Left ventricle myocardium inferior (tissue), 1 donor: ENCODE measurements around the gene ST6GALNAC2. TPM values are rescaled to one million over a fixed set of nuclear protein-coding genes. Genes with fewer than 3 reads are reported as not detected.

Experiments
- DNase-seq: peaks from one replicate; pipeline ENCODE4 v3.0.0-alpha.2; 2020
- H3K27ac ChIP-seq: fragments of 200-600 bp; replicated peaks from 2 replicates; pipeline ENCODE4 v1.8.0; 2021
- H3K27me3 ChIP-seq: fragments of 200-600 bp; 2 replicates; pipeline ENCODE4 v1.8.0; 2021; ENCODE audit warnings: low read depth
- H3K36me3 ChIP-seq: fragments of 200-600 bp; 2 replicates; pipeline ENCODE4 v1.8.0; 2021
- H3K4me1 ChIP-seq: fragments of 200-600 bp; 2 replicates; pipeline ENCODE4 v1.8.0; 2021
- H3K4me3 ChIP-seq: fragments of 200-600 bp; 2 replicates; pipeline ENCODE4 v1.8.0; 2021; ENCODE audit warnings: mild to moderate bottlenecking, moderate library complexity
- H3K9me3 ChIP-seq: fragments of 200-600 bp; replicated peaks from 2 replicates; pipeline ENCODE4 v1.8.0; 2021
- intact Hi-C: fragments of 100-400 bp; cut with micrococcal nuclease; formaldehyde crosslinking; loops from one replicate; pipeline ENCODE4 v1.11.0; 2022
- total RNA-seq: library from RNA; stranded (reverse); fragmentation: NEBNext Ultra II Directional; extraction: Animal tissue kit (Norgen Biotek cat#: 25700); gene quantifications from one replicate; pipeline ENCODE4 v1.2.1, GENCODE V29; 2021
- TF ChIP-seq, protein P1 (sequence below): fragments of 200-600 bp; IDR thresholded peaks from 2 replicates; pipeline ENCODE4 v1.8.0; 2021; ENCODE audit warnings: antibody characterized with exemption, mild to moderate bottlenecking, borderline replicate concordance
- donor health status: DM: no; HTN: yes; CAD: no; lungs with severe emphysema.

ST6GALNAC2 gene
- total RNA-seq, 1 donor from 2014 or later = 4.3 TPM

DNA sequence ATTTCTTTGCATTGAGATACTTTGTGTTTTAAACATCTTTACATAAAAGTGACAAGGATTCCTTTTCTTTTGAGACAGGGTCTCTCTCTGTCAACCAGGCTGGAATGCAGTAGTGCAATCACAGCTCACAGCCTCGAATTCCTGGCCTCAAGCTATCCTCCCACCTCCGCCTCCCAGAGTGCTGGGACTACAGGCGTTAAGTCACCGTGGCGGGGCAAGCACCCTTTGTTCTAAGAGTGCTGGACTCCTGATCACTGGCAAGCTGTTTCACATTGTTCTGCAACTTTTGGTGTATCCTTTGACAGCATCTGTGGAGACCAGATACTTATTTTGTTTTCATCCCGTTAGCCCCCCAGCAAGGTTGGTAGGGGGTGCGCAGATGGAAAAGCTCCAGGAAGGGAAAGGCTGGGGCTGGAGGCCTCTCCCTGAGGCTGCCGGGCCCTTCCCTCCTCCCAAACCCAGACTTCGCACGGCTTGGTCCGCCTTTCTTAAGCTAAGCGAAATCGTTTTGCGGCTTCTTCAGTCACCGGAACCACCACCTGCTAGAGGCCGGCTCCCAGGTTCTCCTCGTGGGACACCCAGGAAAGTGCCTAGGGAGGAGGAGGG, 1.1 kb downstream of the ST6GALNAC2 start:
- H3K27ac ChIP-seq = peak overlapping the region; percentile 68
- peak overlapping the region; percentile 82 for H3K4me3 ChIP-seq
- intact Hi-C loops = no loop called here
- peaks cover 32% of the 10 kb centered on the region for H3K27me3 ChIP-seq
- no peaks in the 10 kb centered on the region for H3K36me3 ChIP-seq
- no peak for DNase-seq
- H3K4me1 ChIP-seq = peaks cover 29% of the 10 kb centered on the region
- TF ChIP-seq, protein P1, sequence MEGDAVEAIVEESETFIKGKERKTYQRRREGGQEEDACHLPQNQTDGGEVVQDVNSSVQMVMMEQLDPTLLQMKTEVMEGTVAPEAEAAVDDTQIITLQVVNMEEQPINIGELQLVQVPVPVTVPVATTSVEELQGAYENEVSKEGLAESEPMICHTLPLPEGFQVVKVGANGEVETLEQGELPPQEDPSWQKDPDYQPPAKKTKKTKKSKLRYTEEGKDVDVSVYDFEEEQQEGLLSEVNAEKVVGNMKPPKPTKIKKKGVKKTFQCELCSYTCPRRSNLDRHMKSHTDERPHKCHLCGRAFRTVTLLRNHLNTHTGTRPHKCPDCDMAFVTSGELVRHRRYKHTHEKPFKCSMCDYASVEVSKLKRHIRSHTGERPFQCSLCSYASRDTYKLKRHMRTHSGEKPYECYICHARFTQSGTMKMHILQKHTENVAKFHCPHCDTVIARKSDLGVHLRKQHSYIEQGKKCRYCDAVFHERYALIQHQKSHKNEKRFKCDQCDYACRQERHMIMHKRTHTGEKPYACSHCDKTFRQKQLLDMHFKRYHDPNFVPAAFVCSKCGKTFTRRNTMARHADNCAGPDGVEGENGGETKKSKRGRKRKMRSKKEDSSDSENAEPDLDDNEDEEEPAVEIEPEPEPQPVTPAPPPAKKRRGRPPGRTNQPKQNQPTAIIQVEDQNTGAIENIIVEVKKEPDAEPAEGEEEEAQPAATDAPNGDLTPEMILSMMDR = no peak
- H3K9me3 ChIP-seq = no peaks in the 10 kb centered on the region

DNA sequence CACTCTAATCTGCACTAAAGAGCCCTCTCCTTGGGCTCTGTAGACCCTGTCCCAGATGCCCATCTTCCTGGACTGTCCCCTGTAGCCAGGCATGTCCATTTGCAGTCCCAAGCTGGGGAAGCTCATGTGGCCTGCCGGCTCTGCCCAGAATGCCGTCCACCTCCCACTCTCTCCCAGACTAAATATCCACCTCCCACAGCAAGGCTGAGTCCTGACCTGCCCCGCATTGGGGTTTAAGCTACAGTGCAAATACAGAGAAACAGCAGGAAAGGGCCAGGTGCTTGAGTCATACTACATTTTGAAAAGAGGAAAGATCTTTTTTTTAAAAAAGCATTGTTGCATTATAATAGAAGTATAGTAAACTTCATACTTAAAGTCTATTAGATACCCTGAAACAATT, 3.0 kb downstream of the ST6GALNAC2 start:
- no peaks in the 10 kb centered on the region for H3K36me3 ChIP-seq
- peaks cover 29% of the 10 kb centered on the region for H3K4me1 ChIP-seq
- TF ChIP-seq, protein P1 = no peak
- peaks cover 19% of the 10 kb centered on the region for H3K27me3 ChIP-seq
- intact Hi-C loops = no loop called here
- DNase-seq = no peak
- no peak overlapping the region for H3K27ac ChIP-seq
- no peak overlapping the region for H3K4me3 ChIP-seq
- no peaks in the 10 kb centered on the region for H3K9me3 ChIP-seq

DNA sequence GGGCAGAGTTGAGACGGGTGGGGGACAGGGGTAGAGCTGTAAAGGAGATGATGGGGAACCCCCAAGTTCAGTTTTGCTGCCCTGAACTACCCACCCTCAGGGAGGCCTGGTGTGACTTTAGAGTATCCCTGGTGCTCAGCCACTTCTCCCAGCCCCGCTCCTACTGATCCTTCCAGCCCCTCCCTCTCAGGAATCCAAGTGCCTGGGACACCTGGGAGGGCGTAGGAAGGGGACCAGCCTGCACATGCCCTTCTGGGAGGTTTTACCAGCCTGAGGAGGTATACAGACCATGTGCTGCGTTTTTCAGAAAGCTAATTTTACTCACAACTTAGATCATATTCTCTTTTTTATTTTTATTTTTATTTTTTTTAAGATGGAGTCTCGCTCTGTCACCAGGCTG, 4.1 kb downstream of the ST6GALNAC2 start:
- H3K4me1 ChIP-seq = peaks cover 22% of the 10 kb centered on the region
- H3K27me3 ChIP-seq = peaks cover 12% of the 10 kb centered on the region
- no peak for DNase-seq
- TF ChIP-seq, protein P1 = no peak
- intact Hi-C loops = no loop called here
- H3K27ac ChIP-seq = no peak overlapping the region
- H3K4me3 ChIP-seq = no peak overlapping the region
- H3K9me3 ChIP-seq = no peaks in the 10 kb centered on the region
- H3K36me3 ChIP-seq = no peaks in the 10 kb centered on the region

DNA sequence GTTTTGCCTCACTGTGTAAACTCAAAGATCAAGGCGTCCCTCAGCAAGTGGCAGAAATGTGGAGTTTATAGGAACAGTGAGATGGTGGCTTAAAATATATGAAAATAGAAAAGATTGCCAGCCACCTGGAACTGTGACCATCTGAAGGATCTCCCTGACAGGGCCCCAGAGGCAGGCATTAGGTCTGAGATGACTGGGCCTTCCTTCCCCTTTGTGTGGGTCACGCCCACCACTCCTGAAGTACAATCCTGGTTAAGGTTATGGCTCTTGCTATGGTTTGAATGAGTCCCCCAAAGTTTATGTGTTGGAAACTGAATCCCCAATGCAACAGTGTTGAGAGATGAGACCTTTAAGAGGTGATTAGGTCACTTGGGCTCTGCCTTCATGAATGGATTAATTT, 6.4 kb downstream of the ST6GALNAC2 start:
- H3K36me3 ChIP-seq = no peaks in the 10 kb centered on the region
- H3K9me3 ChIP-seq = no peaks in the 10 kb centered on the region
- DNase-seq = no peak
- no peaks in the 10 kb centered on the region for H3K4me1 ChIP-seq
- H3K27me3 ChIP-seq = no peaks in the 10 kb centered on the region
- no peak overlapping the region for H3K4me3 ChIP-seq
- H3K27ac ChIP-seq = no peak overlapping the region
- TF ChIP-seq, protein P1 = no peak
- intact Hi-C loops = no loop called here

DNA sequence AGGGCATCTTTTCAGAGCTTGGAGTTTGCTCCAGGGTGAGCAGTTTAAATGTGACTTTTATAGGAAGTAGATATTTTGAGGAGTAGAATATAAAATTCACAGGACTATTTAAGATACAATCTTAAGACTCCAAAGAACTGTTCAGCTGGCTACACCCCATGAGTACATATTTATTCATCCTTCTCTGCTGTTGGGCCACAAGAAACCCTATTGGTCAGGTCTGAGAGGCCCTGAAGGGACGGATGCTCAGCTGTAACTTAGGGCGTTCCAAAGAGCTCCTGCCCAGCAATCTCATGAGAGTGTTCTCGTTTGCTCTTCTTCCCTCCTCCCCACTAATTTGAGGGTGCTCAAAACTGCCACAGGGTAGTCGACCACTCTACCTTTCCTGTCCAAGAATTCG, 7.3 kb downstream of the ST6GALNAC2 start:
- DNase-seq = no peak
- H3K4me3 ChIP-seq = no peak overlapping the region
- intact Hi-C loops = no loop called here
- TF ChIP-seq, protein P1 = no peak
- H3K27ac ChIP-seq = no peak overlapping the region
- no peaks in the 10 kb centered on the region for H3K4me1 ChIP-seq
- no peaks in the 10 kb centered on the region for H3K9me3 ChIP-seq
- no peaks in the 10 kb centered on the region for H3K36me3 ChIP-seq
- H3K27me3 ChIP-seq = no peaks in the 10 kb centered on the region
